GM18526 (cell line): ENCODE data around the gene DERL3.

Experiments
- POLR2A ChIP-seq: IDR thresholded peaks from 3 replicates; pipeline ENCODE4 v1.6.1; 2011; ENCODE audit not compliant: insufficient read length; ENCODE audit errors: extremely low read depth

The DERL3 gene

DNA sequence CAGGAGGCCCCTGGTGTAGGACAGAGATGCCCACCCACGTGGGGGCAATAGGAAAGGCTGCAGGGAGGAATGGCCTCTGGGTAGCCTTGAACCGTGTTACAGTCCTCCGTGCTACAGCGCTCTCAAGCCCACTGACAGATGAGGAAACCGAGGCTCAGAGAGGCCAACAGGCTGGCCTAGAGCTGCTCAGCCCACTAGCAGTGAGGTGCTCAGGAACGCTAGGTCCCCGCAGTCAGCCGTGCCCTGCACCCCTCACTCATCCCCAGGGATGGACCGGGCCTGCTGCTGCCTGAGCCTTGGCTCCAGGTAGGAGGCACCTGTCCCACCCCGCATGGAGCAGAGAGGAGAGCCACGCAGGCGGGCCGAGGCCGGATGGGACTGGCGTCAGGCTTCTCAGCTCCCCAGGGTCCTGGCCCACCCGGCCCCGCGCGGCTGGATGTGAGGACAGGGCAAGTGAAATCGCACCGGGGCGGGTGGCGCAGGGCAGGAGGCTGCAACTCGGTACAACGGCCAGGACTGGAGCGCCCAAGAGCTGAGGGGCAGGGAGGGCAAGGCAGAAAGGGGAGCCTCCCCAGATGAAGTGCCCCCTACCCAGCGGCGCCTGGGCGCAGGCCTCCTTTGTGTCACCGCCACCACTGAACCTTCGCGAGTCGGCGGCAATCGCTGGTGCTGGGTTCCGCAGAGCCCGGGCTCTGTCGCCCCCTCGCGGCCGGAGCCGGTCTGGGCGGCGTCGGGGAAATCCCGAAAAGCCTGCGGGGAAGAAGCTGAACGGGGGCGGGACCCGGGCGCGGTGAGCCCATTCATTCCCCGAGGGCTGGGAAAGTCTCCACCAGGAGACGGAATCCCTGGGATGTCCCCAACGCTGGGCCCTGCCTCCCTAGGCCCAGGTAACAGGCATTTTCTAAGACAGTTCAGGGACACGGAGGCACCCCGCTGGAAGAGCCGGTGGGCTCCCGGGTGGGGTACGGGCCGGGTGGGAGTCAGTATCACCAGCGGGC lies 10.5 kb upstream of the DERL3 start:
- no peak for TF ChIP-seq POLR2A

DNA sequence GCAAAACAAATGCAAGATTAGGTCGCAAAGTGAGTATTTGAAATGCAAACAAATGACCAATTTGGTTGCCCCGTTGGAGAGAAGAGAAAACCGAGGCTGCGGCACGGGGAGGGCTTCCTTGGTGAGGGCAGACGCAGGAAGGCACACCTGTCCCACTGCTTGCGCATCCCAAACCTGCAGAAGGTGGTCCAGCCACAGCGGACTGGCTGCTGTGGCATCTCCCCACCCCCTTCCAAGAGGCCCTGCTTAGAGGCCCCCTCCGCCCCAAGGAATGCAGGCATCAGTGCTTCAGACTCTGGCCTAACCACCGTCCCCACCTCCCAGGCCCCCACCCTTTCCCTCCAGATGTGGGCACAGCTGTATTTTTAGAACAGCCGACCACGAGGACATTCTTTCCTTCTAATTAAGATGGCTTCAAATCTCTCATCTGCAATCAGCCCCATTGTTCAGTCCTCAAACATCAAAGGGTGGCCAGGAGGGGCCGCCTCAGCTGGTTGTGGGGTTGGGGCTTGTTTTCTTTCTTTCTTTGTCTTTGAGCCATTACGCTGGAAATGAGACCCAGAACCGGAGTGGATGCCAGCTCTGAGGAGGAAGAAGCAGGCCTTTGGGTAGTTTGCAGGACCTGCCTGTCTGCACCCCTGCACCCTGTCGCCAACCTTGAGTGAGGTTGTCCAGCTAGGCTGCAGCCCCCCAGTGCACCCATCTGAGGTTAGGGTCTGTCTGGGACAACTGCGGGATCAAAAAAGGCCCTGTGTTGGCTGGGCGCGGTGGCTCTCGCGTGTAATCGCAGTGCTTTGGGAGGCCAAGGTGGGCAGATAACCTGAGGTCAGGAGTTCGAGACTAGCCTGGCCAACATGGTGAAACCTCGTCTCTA lies 9.4 kb upstream of the DERL3 start:
- peak; percentile 14 for TF ChIP-seq POLR2A

DNA sequence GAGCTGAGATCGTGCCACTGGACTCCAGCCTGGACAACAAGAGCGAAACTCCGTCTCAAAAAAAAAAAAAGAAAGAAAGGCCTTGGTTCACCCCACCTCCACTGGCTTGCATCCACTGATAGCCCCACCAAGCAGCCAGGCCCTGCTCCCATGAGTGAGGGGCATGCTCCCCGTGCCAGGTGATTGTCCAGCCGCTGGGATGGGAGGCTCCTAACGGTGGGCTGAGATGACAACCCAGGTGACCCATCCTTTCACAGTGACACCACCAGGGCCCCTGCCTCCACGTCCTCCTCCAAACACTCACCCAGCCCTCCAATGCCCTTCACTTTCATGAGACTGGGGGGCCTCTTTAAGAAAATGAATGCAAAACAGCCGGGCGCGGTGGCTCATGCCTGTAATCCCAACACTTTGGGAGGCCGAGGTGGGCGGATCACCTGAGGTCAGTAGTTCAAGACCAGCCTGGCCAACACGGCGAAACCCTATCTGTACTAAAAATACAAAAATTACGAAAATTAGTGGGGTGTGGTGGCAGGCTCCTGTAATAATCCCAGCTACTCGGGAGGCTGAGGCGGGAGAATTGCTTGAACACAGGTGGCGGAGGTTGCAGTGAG lies 8.6 kb upstream of the DERL3 start:
- no peak for TF ChIP-seq POLR2A

DNA sequence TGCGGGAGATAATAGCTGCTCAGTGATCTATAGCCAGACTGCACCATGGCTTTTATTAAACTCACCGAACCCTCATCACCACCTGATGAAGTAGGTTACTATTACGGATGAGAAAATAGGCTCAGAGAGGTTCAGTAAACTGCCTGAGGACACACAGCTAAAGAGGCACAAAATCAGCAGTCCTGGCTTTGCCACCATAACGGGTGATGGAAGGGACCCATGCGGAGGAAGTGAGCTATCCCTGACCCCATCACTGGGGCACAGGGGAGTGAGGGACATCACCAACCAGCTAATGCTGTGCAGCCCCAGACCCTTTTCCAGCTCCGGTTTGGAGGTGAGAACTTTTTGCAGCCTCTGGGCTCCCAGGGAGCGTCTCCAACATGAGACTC lies 7.3 kb upstream of the DERL3 start:
- no peak for TF ChIP-seq POLR2A

DNA sequence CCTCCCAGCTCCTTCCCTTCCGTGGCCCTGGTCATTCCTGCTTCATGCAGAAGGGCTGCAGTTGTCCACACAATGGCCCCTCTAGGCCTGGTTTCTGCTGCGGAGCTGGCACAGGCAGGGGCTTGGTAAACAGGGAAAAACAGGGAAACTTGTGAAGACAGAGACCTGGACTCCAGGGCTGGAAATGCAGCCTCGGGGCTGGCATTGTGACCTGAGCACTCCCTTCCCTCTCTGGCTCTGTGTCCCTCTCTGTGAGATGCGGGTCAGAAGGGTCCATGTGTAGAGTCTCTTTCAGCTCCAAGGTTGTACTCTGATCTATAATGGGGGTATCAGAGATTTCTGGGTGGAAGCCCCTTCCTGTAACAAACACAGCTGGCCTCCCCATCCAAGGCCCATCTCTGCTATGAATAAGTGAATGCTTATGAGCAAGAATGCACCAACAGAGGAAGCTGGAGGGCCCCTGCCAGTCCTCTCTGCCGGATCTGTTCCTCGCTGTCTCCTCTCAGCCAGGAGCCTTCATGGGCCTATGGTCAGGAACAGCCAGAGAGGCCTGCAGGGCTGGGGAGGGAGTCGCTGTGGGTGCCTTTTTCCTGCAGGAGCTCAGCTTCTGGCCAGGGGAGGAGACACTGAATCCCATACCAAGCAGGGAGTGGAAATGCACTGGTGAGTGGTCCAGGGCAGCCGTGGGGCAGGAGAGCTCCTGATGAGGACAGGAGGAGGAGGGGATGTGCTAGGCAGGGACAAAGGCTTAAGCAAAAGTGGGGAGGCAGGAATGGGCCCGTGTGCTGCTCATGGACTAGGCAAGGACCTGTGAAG lies 6.7 kb upstream of the DERL3 start:
- no peak for TF ChIP-seq POLR2A

DNA sequence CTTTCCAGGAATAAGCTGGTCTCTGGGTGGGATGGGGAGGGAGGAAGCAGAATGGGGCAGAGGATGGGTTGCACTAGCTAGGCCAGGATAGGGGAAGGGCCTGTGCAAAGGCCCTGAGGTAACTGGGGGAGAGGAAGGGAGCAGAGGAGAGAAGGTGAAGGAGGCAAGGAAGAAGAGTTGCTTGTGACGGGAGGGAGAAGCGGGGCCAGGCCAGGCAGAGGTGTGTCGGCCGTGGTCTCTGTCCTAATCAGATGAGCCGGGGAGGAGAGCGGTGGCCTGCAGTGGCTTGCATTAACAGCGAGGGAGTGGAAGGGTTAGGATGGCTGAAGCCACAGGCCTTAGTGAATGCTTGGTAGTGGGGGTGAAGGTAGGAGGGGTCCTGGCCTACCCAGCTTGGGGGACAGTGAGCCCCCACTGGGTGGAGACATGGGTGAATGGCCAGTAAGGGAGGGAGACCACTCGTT lies 6.0 kb upstream of the DERL3 start:
- TF ChIP-seq POLR2A, result no peak

DNA sequence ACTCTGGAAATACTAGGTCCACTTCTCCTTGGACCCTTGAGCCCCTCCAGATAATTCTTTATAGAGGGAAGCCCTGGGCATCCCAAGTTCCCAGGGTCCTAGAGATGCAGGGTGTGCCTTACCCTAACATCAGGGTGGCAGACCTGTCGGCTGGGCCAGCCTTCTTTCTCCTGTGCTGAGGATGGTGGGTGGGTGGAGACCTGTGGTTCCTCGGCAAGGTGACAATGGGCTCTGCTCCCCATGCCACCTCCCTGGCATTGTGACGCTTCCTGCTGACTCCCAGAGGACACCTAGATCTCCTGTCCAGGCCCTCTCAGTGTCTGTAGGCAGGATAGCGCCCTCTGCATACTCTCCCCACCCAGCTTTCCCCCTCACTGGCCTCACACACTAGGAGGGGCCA lies 3.8 kb upstream of the DERL3 start:
- TF ChIP-seq POLR2A, result no peak

DNA sequence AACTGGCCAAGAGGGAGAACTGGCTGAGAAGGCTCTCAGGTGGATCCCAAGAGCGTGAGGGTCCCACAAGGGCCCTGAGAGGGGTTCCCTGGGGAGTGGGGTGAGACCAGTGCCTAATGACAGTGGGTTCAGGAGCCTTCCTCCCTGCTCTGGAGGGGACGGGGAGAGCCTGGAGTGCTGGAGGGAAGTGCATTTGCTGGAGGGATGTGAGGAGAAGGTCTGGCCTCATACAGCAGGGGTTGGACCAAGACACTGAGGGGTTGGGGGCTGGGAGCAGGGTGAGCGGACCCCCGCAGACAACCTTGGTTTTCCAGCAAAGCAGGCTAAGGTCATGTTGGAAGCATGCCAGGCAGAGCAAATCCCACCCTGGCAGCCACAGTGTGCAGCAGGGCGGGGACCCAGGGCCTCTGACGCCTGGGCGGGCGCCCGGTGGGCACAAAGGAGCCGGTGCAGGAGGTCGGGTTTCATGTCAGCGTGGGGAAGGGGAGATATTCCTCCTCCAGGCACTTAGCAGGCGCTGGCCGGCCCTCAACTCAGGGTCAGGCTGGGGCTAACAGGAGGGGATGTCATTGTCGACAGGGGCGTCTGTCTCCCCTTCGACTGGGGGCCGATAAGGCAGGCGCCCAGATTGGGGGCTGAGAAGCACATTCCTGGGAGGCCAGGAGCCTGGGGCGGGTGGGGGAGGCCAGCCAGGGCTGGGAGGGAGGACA lies 3.1 kb upstream of the DERL3 start:
- TF ChIP-seq POLR2A, result no peak

DNA sequence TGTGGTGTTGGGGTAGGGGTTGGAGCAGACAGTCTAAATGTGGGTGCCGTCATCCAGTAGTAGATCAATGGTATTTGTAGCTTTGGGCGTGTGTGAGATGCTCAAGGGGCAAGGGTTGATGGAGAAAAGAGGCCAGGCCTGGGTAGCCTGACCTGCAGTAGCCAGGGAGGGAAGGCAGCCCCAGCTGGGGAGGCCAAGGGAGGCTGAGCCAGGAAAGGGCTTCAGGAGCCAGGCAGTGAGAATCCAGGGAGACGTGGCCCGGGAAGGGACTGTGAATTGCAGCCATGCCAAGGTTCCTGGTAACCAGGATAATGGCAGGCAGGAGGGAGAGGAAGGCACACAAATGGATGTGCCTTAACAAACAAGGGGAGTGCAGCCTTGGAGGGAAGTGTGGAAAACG lies 2.5 kb upstream of the DERL3 start:
- TF ChIP-seq POLR2A, result no peak

DNA sequence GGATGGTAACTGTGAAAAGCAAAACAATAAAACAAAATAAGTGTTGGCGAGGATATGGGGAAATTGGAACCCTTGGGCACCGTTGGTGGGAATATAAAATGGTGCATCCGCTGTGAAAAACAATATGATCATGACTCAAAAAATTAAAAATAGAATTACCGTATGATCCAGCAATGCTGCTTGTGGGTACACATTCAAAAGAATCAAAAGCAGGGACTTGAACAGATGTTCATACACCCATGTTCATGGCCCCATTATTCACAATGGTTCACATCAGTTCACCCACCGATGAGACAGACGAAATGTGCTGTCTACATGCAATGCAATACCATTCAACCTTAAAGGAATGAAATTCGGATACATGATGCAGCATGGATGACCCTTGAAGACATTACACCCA lies 1.2 kb upstream of the DERL3 start:
- TF ChIP-seq POLR2A, result no peak

DNA sequence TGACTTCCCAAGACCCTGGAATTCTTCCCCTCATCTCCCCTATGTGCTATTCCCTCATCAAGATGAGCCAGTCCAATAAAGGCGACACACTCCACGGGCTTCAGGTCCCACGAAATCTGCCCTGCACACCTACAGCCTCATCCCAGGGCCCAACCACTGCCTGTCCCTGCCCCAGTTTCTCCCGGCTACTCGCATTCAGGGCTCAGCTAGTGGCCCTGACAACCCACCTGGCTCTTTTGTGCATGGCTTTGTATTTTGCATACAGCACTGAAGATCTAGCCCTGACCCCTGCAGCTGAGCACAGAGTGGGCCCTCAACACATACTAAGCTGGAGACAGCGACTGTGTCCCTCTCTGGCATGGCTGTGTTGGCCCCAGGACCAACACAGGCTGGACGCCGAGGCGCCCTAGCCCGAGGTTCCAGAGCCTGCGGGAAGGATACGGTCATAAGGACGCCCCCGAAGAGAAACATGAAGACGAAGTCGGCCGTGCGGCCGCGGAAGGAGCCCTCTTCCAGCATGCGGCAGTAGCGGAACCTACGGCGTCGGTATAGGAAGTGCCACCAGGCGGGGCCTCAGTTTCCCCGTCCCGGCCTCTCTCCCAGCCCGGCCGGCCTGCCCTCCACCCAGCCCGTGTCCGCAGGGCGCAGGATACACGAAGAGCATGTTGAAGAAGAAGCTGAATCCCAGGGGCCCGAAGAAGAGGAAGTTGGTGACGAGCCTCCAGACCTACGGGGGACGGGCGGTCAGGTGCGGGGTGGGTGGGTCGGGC lies 710 bp downstream of the DERL3 start:
- TF ChIP-seq POLR2A, result no peak

DNA sequence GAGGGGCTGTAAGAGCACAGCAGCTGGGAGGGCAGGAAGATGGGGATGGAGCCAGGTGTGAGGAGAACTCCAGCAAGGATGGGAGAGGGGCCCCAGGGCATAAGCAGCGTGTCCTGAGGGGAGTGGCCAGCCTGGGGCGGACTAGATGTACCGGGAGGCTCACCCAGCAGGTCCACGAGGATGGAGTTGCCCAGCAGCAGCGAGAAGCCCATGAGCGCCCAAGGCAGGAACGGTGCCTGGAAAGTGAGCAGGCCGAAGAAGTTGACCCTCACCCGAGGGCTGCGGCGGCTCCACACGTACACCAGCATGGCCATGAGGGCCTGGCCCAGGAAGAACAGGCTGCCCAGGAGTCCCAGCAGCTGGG lies 1.3 kb downstream of the DERL3 start:
- no peak for TF ChIP-seq POLR2A
